Measurements from ENCODE around the gene FAM222B. TPM values are rescaled to one million over a fixed set of nuclear protein-coding genes. Genes with fewer than 3 reads are reported as not detected.

Gene FAM222B
- total and polyA plus RNA-seq, 11 donors, result 9.2 to 33.2 (median 16.7) TPM

DNA sequence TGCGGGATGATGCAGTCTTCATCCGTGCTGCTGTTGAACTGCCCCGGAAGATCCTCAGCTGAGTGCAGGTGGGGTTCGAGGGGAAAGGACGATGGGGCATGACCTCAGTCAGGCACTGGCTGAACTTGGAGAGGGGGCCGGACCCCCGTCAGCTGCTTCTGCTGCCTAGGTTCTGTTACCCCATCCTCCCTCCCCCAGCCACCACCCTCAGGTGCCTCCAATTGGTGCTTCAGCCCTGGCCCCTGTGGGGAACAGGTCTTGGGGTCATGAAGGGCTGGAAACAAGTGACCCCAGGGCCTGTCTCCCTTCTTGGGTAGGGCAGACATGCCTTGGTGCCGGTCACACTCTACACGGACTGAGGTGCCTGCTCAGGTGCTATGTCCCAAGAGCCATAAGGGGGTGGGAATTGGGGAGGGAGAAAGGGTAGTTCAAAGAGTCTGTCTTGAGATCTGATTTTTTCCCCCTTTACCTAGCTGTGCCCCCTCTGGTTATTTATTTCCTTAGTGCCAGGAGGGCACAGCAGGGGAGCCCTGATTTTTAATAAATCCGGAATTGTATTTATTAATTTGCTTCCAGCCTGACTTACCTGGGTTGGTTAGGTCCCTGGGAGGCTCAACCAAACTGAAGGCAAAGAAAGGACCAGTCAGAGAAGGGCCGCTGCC is 92.9 kb downstream of the FAM222B start:
- no peak overlapping the region for H3K4me3 ChIP-seq
- TF ChIP-seq, protein P1, sequence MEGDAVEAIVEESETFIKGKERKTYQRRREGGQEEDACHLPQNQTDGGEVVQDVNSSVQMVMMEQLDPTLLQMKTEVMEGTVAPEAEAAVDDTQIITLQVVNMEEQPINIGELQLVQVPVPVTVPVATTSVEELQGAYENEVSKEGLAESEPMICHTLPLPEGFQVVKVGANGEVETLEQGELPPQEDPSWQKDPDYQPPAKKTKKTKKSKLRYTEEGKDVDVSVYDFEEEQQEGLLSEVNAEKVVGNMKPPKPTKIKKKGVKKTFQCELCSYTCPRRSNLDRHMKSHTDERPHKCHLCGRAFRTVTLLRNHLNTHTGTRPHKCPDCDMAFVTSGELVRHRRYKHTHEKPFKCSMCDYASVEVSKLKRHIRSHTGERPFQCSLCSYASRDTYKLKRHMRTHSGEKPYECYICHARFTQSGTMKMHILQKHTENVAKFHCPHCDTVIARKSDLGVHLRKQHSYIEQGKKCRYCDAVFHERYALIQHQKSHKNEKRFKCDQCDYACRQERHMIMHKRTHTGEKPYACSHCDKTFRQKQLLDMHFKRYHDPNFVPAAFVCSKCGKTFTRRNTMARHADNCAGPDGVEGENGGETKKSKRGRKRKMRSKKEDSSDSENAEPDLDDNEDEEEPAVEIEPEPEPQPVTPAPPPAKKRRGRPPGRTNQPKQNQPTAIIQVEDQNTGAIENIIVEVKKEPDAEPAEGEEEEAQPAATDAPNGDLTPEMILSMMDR (IDR thresholded peaks at IDR 0.05), result no peak
- no peak for TF ChIP-seq POLR2A (IDR thresholded peaks at IDR 0.05)
- peaks cover 0 to 20% (median 4%) of the 10 kb centered on the region in 9 donors for H3K36me3 ChIP-seq
- peaks cover 0 to 40% (median 25%) of the 10 kb centered on the region in 12 donors for H3K4me1 ChIP-seq
- ATAC-seq (no peak), DNase-seq (no peak)
- H3K9me3 ChIP-seq, result no peaks in the 10 kb centered on the region
- no peaks in the 10 kb centered on the region for H3K27me3 ChIP-seq
- intact Hi-C loops (cut with DNase I), result loop anchor here in 8 of 10 donors (1.0 to 2.0 kb wide), 4 partner anchors 21 to 23 kb away; partner anchors contain the start of genes TLCD1 (in 5 of the 8) and NEK8 (in 2 of the 8)
- H3K27ac ChIP-seq, result peak overlapping the region in 1 of 12 donors; percentile 4
- 43 to 65% (median 59%) methylated on average over 9 to 11 of the region's 11 CpGs for WGBS, 4 donors

- Histone ChIP-seq H3K4me3 (no peak overlapping the region), H3K36me3 (peaks cover 0 to 20% (median 4%) of the 10 kb centered on the region in 9 donors), H3K4me1 (peaks cover 0 to 47% (median 31%) of the 10 kb centered on the region in 12 donors), H3K27me3 (no peaks in the 10 kb centered on the region), H3K27ac (no peak overlapping the region), H3K9me3 (no peaks in the 10 kb centered on the region)
- WGBS, 4 donors, result 73 to 82% (median 75%) methylated on average over 11 to 18 of the region's 18 CpGs
- TF ChIP-seq, protein P1 (IDR thresholded peaks at IDR 0.05), result no peak
- no peak for TF ChIP-seq POLR2A (IDR thresholded peaks at IDR 0.05)
- no peak for DNase-seq
- ATAC-seq, result no peak
- intact Hi-C loops (cut with DNase I), result loop anchor here in 1 of 10 donors (2.0 kb wide), 1 partner anchor 20 kb away; the partner anchor contains the start of gene NEK8
Observed at GRCh38 chr17:28748852-28749515, 93.6 kb downstream of the FAM222B start.

GRCh38 chr17:28747801-28748750 is 94.5 kb downstream of the FAM222B start:
- DNase-seq (no peak), ATAC-seq (no peak)
- H3K27me3 ChIP-seq, result no peaks in the 10 kb centered on the region
- no peak overlapping the region for H3K4me3 ChIP-seq
- TF ChIP-seq, protein P1 (IDR thresholded peaks at IDR 0.05), result no peak
- TF ChIP-seq POLR2A (IDR thresholded peaks at IDR 0.05), result no peak
- peaks cover 0 to 53% (median 36%) of the 10 kb centered on the region in 12 donors for H3K4me1 ChIP-seq
- peaks cover 0 to 20% (median 4%) of the 10 kb centered on the region in 9 donors for H3K36me3 ChIP-seq
- intact Hi-C loops (cut with DNase I), result loop anchor here in 1 of 10 donors (2.0 kb wide), 1 partner anchor 19 kb away; the partner anchor contains the start of gene NEK8
- H3K27ac ChIP-seq, result no peak overlapping the region
- no peaks in the 10 kb centered on the region for H3K9me3 ChIP-seq
- WGBS, 4 donors, result 93 to 96% (median 94%) methylated on average over 18 of the region's 18 CpGs

Data from heart left ventricle (tissue), 16 donors.